GM12878 (cell line): ENCODE measurements around the gene NR2F2.

Source experiments
- BMI1 ChIP-seq: fragments of 450-650 bp; IDR thresholded peaks from 2 replicates; pipeline ENCODE4 v1.6.1; 2016; ENCODE audit warnings: mild to moderate bottlenecking, moderate library complexity, borderline replicate concordance
- CREB1 ChIP-seq: IDR thresholded peaks from 2 replicates; pipeline ENCODE4 v1.6.1; 2012; ENCODE audit warnings: low read depth, mild to moderate bottlenecking, inconsistent platforms
- EGR1 ChIP-seq, 2 experiments: IDR thresholded peaks; 1 replicate in 1 of 2; 2 replicates in 1 of 2; pipeline ENCODE4 v1.6.1; 2011 to 2012; ENCODE audit warnings: low read depth in 2 of 2, low read length in 2 of 2, borderline replicate concordance in 1 of 2, mild to moderate bottlenecking in 1 of 2, moderate library complexity in 1 of 2
- EZH2 ChIP-seq: IDR thresholded peaks from 2 replicates; pipeline ENCODE4 v1.6.1; 2012; ENCODE audit warnings: low read depth, mild to moderate bottlenecking, control low read depth, inconsistent platforms, low read length, borderline replicate concordance; ENCODE audit not compliant: control insufficient read depth
- NFYB ChIP-seq: IDR thresholded peaks from 2 replicates; pipeline ENCODE4 v1.6.1; 2011; ENCODE audit warnings: low read depth, mild to moderate bottlenecking, low read length, improper control_type of control experiment, moderate library complexity; ENCODE audit not compliant: insufficient read depth
- POLR2A ChIP-seq: IDR thresholded peaks from 2 replicates; pipeline ENCODE4 v1.6.1; 2011; ENCODE audit warnings: low read depth, mild to moderate bottlenecking, low read length
- SIX5 ChIP-seq: IDR thresholded peaks from 2 replicates; pipeline ENCODE4 v1.6.1; 2011; ENCODE audit warnings: mild to moderate bottlenecking, low read depth, low read length, moderate library complexity; ENCODE audit not compliant: severe bottlenecking
- SP1 ChIP-seq: IDR thresholded peaks from one replicate; pipeline ENCODE4 v1.6.1; 2011; ENCODE audit warnings: low read depth, low read length
- STAT3 ChIP-seq: IDR thresholded peaks from 2 replicates; pipeline ENCODE4 v1.6.1; 2011; ENCODE audit warnings: low read depth, low read length, improper control_type of control experiment
- TF ChIP-seq, protein P1 (sequence below): IDR thresholded peaks from 2 replicates; pipeline ENCODE4 v1.6.1; 2011; ENCODE audit warnings: borderline replicate concordance, low read depth, mild to moderate bottlenecking, moderate library complexity, low read length; ENCODE audit not compliant: insufficient read depth, poor library complexity, severe bottlenecking
- TF ChIP-seq, protein P2 (sequence below): IDR thresholded peaks from 2 replicates; pipeline ENCODE4 v1.6.1; 2012; ENCODE audit warnings: low read depth, low read length, improper control_type of control experiment
- TF ChIP-seq, protein P3 (sequence below), 3 experiments: IDR thresholded peaks in 2 of 3; conservative IDR thresholded peaks in 1 of 3; 2 replicates each; pipeline ENCODE4 v1.5.1; 2011; ENCODE audit warnings: low read depth in 3 of 3, low read length in 3 of 3, mild to moderate bottlenecking in 3 of 3, control low read depth in 2 of 3, moderate library complexity in 2 of 3, inconsistent platforms in 1 of 3, mixed read lengths in 1 of 3; ENCODE audit not compliant: control insufficient read depth in 2 of 3, insufficient read depth in 1 of 3; ENCODE audit errors: extremely low read depth in 1 of 3
- TF ChIP-seq, protein P4 (sequence below): fragments of 450-650 bp; IDR thresholded peaks from 2 replicates; pipeline ENCODE4 v1.6.1; 2016; ENCODE audit warnings: mild to moderate bottlenecking, moderate library complexity, borderline replicate concordance
- TF ChIP-seq, protein P5 (sequence below): IDR thresholded peaks from 2 replicates; pipeline ENCODE4 v1.6.1; 2012; ENCODE audit warnings: low read length, inconsistent platforms

DNA sequence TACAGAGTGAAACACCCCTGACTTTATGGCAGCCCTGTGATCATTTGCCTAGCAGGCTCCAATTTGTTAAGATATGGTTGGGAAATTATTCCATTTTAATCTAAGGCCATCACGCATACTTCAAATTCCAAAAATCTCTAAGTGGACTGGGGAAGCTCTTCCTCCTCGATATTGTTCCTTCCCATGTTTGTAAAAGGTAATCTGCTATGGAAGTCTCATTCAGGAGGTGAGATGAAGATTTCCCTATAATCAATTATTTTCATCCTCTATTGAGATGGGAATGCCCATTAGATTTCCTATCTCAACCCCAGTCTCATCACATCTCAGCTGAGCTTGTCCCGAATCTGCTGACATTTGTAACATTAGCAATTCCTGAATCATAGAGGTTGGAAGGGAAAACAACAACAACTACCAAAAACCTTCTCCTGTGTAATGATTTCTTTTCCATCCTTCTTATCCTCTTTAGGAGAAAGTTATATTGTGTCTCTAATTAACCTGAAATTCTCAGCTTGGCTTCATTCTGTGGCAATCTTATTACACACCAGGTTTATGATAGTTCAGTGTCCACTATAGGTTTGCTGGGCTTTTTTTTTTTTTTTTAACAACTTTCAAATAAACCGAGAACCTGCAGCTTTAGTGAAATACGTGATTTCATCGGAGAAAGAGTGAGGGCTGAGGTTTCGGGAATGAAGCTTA is 2.2 kb upstream of the NR2F2 start:
- TF ChIP-seq SP1 (no peak), EZH2 (no peak), NFYB (no peak), EGR1 (IDR thresholded peaks at IDR 0.05; ENCODE audit: borderline replicate concordance in 1 of 2, low read depth in 2 of 2, low read length in 2 of 2) (no peak), POLR2A (no peak), BMI1 (no peak), STAT3 (no peak), SIX5 (no peak), CREB1 (no peak)
- TF ChIP-seq, protein P1, sequence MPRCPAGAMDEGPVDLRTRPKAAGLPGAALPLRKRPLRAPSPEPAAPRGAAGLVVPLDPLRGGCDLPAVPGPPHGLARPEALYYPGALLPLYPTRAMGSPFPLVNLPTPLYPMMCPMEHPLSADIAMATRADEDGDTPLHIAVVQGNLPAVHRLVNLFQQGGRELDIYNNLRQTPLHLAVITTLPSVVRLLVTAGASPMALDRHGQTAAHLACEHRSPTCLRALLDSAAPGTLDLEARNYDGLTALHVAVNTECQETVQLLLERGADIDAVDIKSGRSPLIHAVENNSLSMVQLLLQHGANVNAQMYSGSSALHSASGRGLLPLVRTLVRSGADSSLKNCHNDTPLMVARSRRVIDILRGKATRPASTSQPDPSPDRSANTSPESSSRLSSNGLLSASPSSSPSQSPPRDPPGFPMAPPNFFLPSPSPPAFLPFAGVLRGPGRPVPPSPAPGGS: no peak
- TF ChIP-seq, protein P2, sequence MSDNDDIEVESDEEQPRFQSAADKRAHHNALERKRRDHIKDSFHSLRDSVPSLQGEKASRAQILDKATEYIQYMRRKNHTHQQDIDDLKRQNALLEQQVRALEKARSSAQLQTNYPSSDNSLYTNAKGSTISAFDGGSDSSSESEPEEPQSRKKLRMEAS: no peak
- TF ChIP-seq, protein P3, sequence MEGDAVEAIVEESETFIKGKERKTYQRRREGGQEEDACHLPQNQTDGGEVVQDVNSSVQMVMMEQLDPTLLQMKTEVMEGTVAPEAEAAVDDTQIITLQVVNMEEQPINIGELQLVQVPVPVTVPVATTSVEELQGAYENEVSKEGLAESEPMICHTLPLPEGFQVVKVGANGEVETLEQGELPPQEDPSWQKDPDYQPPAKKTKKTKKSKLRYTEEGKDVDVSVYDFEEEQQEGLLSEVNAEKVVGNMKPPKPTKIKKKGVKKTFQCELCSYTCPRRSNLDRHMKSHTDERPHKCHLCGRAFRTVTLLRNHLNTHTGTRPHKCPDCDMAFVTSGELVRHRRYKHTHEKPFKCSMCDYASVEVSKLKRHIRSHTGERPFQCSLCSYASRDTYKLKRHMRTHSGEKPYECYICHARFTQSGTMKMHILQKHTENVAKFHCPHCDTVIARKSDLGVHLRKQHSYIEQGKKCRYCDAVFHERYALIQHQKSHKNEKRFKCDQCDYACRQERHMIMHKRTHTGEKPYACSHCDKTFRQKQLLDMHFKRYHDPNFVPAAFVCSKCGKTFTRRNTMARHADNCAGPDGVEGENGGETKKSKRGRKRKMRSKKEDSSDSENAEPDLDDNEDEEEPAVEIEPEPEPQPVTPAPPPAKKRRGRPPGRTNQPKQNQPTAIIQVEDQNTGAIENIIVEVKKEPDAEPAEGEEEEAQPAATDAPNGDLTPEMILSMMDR (IDR thresholded peaks at IDR 0.05 in 2 of 3, conservative IDR thresholded peaks at IDR 0.05 in 1 of 3; ENCODE audit: control insufficient read depth in 2 of 3, extremely low read depth in 1 of 3, insufficient read depth in 1 of 3, low read depth in 3 of 3, low read length in 3 of 3): no peak
- TF ChIP-seq, protein P4, sequence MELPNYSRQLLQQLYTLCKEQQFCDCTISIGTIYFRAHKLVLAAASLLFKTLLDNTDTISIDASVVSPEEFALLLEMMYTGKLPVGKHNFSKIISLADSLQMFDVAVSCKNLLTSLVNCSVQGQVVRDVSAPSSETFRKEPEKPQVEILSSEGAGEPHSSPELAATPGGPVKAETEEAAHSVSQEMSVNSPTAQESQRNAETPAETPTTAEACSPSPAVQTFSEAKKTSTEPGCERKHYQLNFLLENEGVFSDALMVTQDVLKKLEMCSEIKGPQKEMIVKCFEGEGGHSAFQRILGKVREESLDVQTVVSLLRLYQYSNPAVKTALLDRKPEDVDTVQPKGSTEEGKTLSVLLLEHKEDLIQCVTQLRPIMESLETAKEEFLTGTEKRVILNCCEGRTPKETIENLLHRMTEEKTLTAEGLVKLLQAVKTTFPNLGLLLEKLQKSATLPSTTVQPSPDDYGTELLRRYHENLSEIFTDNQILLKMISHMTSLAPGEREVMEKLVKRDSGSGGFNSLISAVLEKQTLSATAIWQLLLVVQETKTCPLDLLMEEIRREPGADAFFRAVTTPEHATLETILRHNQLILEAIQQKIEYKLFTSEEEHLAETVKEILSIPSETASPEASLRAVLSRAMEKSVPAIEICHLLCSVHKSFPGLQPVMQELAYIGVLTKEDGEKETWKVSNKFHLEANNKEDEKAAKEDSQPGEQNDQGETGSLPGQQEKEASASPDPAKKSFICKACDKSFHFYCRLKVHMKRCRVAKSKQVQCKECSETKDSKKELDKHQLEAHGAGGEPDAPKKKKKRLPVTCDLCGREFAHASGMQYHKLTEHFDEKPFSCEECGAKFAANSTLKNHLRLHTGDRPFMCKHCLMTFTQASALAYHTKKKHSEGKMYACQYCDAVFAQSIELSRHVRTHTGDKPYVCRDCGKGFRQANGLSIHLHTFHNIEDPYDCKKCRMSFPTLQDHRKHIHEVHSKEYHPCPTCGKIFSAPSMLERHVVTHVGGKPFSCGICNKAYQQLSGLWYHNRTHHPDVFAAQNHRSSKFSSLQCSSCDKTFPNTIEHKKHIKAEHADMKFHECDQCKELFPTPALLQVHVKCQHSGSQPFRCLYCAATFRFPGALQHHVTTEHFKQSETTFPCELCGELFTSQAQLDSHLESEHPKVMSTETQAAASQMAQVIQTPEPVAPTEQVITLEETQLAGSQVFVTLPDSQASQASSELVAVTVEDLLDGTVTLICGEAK: no peak
- TF ChIP-seq, protein P5, sequence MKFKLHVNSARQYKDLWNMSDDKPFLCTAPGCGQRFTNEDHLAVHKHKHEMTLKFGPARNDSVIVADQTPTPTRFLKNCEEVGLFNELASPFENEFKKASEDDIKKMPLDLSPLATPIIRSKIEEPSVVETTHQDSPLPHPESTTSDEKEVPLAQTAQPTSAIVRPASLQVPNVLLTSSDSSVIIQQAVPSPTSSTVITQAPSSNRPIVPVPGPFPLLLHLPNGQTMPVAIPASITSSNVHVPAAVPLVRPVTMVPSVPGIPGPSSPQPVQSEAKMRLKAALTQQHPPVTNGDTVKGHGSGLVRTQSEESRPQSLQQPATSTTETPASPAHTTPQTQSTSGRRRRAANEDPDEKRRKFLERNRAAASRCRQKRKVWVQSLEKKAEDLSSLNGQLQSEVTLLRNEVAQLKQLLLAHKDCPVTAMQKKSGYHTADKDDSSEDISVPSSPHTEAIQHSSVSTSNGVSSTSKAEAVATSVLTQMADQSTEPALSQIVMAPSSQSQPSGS: no peak
